HT1080 (cell line): ENCODE measurements around the gene BRWD1. TPM values are rescaled to one million over a fixed set of nuclear protein-coding genes. Genes with fewer than 3 reads are reported as not detected.
"Not testable (repeated sequence)": the region's sequence is repeated elsewhere in the genome, so short reads cannot be mapped to it uniquely, and the experiment has no call there.

ENCODE experiments used
- DNase-seq: peaks from one replicate; pipeline ENCODE4 v3.0.0-alpha.2; 2015; ENCODE audit warnings: low read depth
- small RNA-seq: library from RNA; depleted of rRNA; stranded (forward); fragments of <200 nt; gene quantifications from one replicate; pipeline ENCODE3, GENCODE V24; 2014
- total RNA-seq: library from RNA; depleted of rRNA; stranded (reverse); fragments of >200 nt; shearing (Covaris generic); gene quantifications from 2 replicates; pipeline ENCODE4 v1.2.3, GENCODE V29; 2014; rRNA removed

The BRWD1 gene
- total RNA-seq, 1 experiment from 2014 or later: 14.6 TPM

DNA sequence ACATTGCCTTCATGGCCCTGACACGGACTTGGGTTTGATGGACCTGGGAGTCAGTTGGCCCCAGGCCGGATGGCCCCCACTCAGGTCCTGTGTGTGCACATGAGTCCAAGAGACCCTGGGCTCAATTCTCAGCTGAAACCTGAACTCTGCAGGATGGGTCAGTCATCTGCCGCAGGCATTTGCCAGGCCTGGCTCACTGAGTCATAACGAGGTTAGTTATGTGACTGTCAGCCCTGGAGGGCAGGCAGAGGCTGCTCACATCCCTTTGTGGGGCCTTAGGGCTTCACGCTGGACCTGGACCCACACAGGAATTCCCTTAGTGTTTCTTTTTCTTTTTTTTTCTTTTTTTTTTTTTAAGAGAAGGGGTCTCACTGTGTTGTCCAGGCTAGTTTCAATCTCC is 176.7 kb downstream of the BRWD1 start:
- peak; percentile 25 for DNase-seq

DNA sequence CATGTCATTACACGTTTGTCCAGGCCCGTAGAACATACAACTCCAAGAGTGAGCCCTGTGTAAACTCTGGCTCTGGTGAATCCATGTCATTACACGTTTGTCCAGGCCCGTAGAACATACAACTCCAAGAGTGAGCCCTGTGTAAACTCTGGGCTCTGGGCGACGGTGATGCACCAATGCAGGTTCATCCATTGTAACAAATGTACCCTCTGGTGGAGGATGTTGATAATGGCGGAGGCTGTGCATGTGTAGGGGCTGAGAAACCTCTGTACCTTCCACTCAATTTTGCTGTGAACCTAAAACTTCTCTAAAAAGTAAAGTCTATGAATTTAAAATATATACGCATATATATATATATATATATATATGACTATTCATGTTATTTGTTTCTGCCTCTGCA is 177.3 kb downstream of the BRWD1 start:
- not testable (repeated sequence) for DNase-seq

DNA sequence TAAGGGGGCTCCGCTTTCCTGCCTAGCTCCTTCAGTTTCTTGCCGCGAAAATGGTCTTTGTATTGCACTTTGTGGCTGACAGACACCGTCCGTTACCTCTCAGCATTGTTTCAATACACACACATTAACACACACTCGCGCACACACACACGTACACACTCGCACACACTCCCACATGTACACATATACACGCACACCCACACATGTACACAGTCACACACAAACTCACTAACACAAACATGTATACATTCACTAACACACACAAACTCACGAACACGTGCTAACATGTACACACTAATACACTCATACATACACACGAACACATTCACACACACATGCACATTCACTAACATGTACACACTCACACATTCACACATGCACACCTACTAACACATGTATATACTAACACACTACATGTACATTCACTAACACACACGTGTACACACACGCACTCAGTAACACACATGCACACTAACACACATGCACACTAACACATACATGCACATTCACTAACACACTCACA is 179.1 kb downstream of the BRWD1 start:
- DNase-seq: no peak

Small RNA genes lying within 50 kb of the gene (small RNA-seq; reads per million reads assigned to genes)
- not detected for gene RF00019

Other genes with a start within 250 kb of the BRWD1 start
- gene PSMG1, start 130.2 kb downstream of the BRWD1 start, total RNA-seq: 157 and 169 TPM in 2 replicates
- 152 and 165 TPM in 2 replicates for gene HMGN1, start 35.5 kb upstream of the BRWD1 start, total RNA-seq
- gene LCA5L, start 132.1 kb upstream of the BRWD1 start, total RNA-seq: 0.03 and 0.20 TPM in 2 replicates
- gene SH3BGR, start 138.3 kb upstream of the BRWD1 start, total RNA-seq: 0.31 and 0.43 TPM in 2 replicates